HepG2 (cell line): ENCODE data around the gene JPH4. TPM values are rescaled to one million over a fixed set of nuclear protein-coding genes. Genes with fewer than 3 reads are reported as not detected.

Source experiments
- ATAC-seq: fragments of 200-7000 bp; cut with Tn5 transposase; 3 replicates; pipeline ENCODE4 v1.9.1; 2020; ENCODE audit warnings: mild to moderate bottlenecking, moderate library complexity
- BruUV-seq: library from RNA; stranded (reverse); fragments of 400-500 nt; replicated peaks from 2 replicates; lab custom pipeline; 2021; lab: Mats Ljungman, UMichigan
- CTCF ChIA-PET: fragments of 300-600 bp; formaldehyde crosslinking; extraction: SDS; loops from one replicate; lab custom pipeline; 2021; ENCODE audit warnings: low total read pairs, inconsistent platforms, low intra/inter-chr PET ratio; lab: Yijun Ruan, JAX
- POLR2A ChIA-PET: fragments of 350-600 bp; sonication (Branson Sonifier 250); formaldehyde crosslinking; loops from one replicate; lab custom pipeline; 2020; ENCODE audit warnings: antibody characterized with exemption, inconsistent platforms; lab: Yijun Ruan, JAX
- DNase-seq: peaks from one replicate; pipeline ENCODE4 v3.0.0-alpha.2; 2015; ENCODE audit warnings: low spot score
- FAIRE-seq: peaks from 3 replicates; lab custom pipeline; 2011; peaks lifted over from hg19 to GRCh38; lab: Jason Lieb, UNC
- H2AFZ ChIP-seq: one replicate; pipeline ENCODE4 v1.6.1; 2011; ENCODE audit warnings: low read length, inconsistent platforms
- H3K27ac ChIP-seq: fragments of 300-600 bp; 3 replicates; pipeline ENCODE4 v1.8.0; 2011; ENCODE audit warnings: mixed run types, mild to moderate bottlenecking, mixed read lengths, low read length, inconsistent platforms; ENCODE audit not compliant: insufficient read depth; ENCODE audit errors: extremely low read length
- H3K27me3 ChIP-seq, 2 experiments: fragments of 200-600 bp in 1 of 2; 2 replicates in 1 of 2; 3 replicates in 1 of 2; pipeline versions ENCODE4 v1.6.0 to v1.8.0; 2011; ENCODE audit warnings: low read length in 2 of 2, mild to moderate bottlenecking in 2 of 2, moderate library complexity in 2 of 2, inconsistent platforms in 1 of 2; ENCODE audit not compliant: insufficient read depth in 2 of 2, control insufficient read depth in 1 of 2
- H3K36me3 ChIP-seq, 2 experiments: fragments of 200-600 bp in 1 of 2; replicated peaks in 1 of 2; 2 replicates in 1 of 2; 3 replicates in 1 of 2; pipeline versions ENCODE4 v1.5.1 to v1.8.0; 2011; ENCODE audit warnings: low read length in 2 of 2, inconsistent platforms in 1 of 2; ENCODE audit not compliant: insufficient read depth in 2 of 2, control insufficient read depth in 1 of 2
- H3K4me1 ChIP-seq: 2 replicates; pipeline ENCODE4 v1.5.1; 2012; ENCODE audit warnings: low read length, inconsistent platforms; ENCODE audit not compliant: insufficient read depth
- H3K4me2 ChIP-seq: 2 replicates; pipeline ENCODE4 v1.6.0; 2011; ENCODE audit warnings: low read depth, low read length, inconsistent platforms
- H3K4me3 ChIP-seq, 3 experiments: fragments of 200-600 bp in 1 of 3; sonication (generic), shearing (Covaris generic) in 1 of 3; replicated peaks in 1 of 3; 2 replicates each; pipeline ENCODE4 v1.5.1; 2011 to 2016; ENCODE audit warnings: low read length in 3 of 3, inconsistent platforms in 2 of 3, low read depth in 2 of 3, mild to moderate bottlenecking in 2 of 3, control low read depth in 1 of 3, mixed read lengths in 1 of 3; ENCODE audit not compliant: insufficient read depth in 1 of 3
- H3K79me2 ChIP-seq: one replicate; pipeline ENCODE4 v1.6.1; 2011; ENCODE audit warnings: low read length, inconsistent platforms; ENCODE audit not compliant: insufficient read depth
- H3K9ac ChIP-seq: 2 replicates; pipeline ENCODE4 v1.6.0; 2011; ENCODE audit warnings: mild to moderate bottlenecking, low read depth, low read length, inconsistent platforms; ENCODE audit not compliant: insufficient read depth
- H3K9me3 ChIP-seq: 2 replicates; pipeline ENCODE4 v1.5.1; 2012; ENCODE audit warnings: mild to moderate bottlenecking, low read length
- H4K20me1 ChIP-seq: 2 replicates; pipeline ENCODE4 v1.6.0; 2011; ENCODE audit warnings: inconsistent platforms, mild to moderate bottlenecking, low read length, moderate library complexity; ENCODE audit not compliant: insufficient read depth
- BRCA1 ChIP-seq: sonication (generic); formaldehyde crosslinking; IDR thresholded peaks from 2 replicates; pipeline ENCODE4 v1.4.0; 2020; ENCODE audit warnings: missing genetic modification reagents
- CEBPG ChIP-seq: IDR thresholded peaks from 2 replicates; pipeline ENCODE4 v1.6.1; 2016
- DNMT3B ChIP-seq: conservative IDR thresholded peaks from 2 replicates; pipeline ENCODE4 v1.6.1; 2016; ENCODE audit warnings: missing biosample characterization, control low read depth
- FOXP1 ChIP-seq, 2 experiments: fragments of 450-650 bp in 1 of 2; IDR thresholded peaks; 2 replicates each; pipeline ENCODE4 v1.6.1; 2017 to 2018; ENCODE audit warnings: antibody characterized with exemption in 1 of 2
- GFI1 ChIP-seq: sonication (generic); formaldehyde crosslinking; IDR thresholded peaks from 2 replicates; pipeline ENCODE4 v1.5.0; 2020; ENCODE audit warnings: missing genetic modification reagents, mild to moderate bottlenecking, borderline replicate concordance
- HNRNPK ChIP-seq: fragments of 200-400 bp; formaldehyde crosslinking; IDR thresholded peaks from 2 replicates; pipeline ENCODE4 v1.6.1; 2018; ENCODE audit warnings: low read length, low read depth, moderate library complexity, mild to moderate bottlenecking; ENCODE audit not compliant: poor library complexity, severe bottlenecking
- IKZF1 ChIP-seq: fragments of 450-650 bp; IDR thresholded peaks from 2 replicates; pipeline ENCODE4 v1.7.1; 2016
- KAT8 ChIP-seq: IDR thresholded peaks from 2 replicates; pipeline ENCODE4 v1.6.1; 2016; ENCODE audit warnings: missing genetic modification reagents, missing compliant biosample characterization
- MBD4 ChIP-seq: IDR thresholded peaks from 2 replicates; pipeline ENCODE4 v1.6.1; 2012; ENCODE audit warnings: low read length, inconsistent platforms, borderline replicate concordance
- NAIF1 ChIP-seq: sonication (generic); formaldehyde crosslinking; IDR thresholded peaks from 2 replicates; pipeline ENCODE4 v1.5.0; 2020; ENCODE audit warnings: mild to moderate bottlenecking, missing genetic modification reagents, borderline replicate concordance
- NBN ChIP-seq: fragments of 450-650 bp; conservative IDR thresholded peaks from 2 replicates; pipeline ENCODE4 v1.6.1; 2017
- NCOA2 ChIP-seq: sonication (generic); formaldehyde crosslinking; IDR thresholded peaks from 2 replicates; pipeline ENCODE4 v1.8.0; 2022; ENCODE audit warnings: inconsistent platforms
- NPAS2 ChIP-seq: sonication (generic); formaldehyde crosslinking; IDR thresholded peaks from 2 replicates; pipeline ENCODE4 v1.8.0; 2022; ENCODE audit warnings: mild to moderate bottlenecking, missing genetic modification reagents, borderline replicate concordance
- RELA ChIP-seq: sonication (generic); formaldehyde crosslinking; IDR thresholded peaks from 2 replicates; pipeline ENCODE4 v1.4.0; 2020; ENCODE audit warnings: missing genetic modification reagents
- TCF7L2 ChIP-seq: IDR thresholded peaks from 2 replicates; pipeline ENCODE4 v1.6.1; 2011; ENCODE audit warnings: mild to moderate bottlenecking, low read depth, low read length, moderate library complexity
- THAP11 ChIP-seq: IDR thresholded peaks from 2 replicates; pipeline ENCODE4 v1.6.1; 2016; ENCODE audit warnings: missing biosample characterization, missing genetic modification reagents
- TP53 ChIP-seq: sonication (generic); formaldehyde crosslinking; conservative IDR thresholded peaks from 2 replicates; pipeline ENCODE4 v1.4.0; 2020; ENCODE audit warnings: missing genetic modification reagents
- TRIM24 ChIP-seq: sonication (generic); formaldehyde crosslinking; IDR thresholded peaks from 2 replicates; pipeline ENCODE4 v1.8.0; 2022; ENCODE audit warnings: mild to moderate bottlenecking, missing genetic modification reagents
- YEATS4 ChIP-seq: sonication (generic); formaldehyde crosslinking; IDR thresholded peaks from 2 replicates; pipeline ENCODE4 v1.4.0; 2020; ENCODE audit warnings: missing genetic modification reagents, borderline replicate concordance
- ZBTB20 ChIP-seq: sonication (generic); formaldehyde crosslinking; IDR thresholded peaks from 2 replicates; pipeline ENCODE4 v1.8.1; 2023; ENCODE audit warnings: missing genetic modification reagents, low read depth, mild to moderate bottlenecking, borderline replicate concordance
- ZBTB7B ChIP-seq: sonication (generic); formaldehyde crosslinking; IDR thresholded peaks from 2 replicates; pipeline ENCODE4 v1.4.0; 2020; ENCODE audit warnings: missing genetic modification reagents
- ZC3H13 ChIP-seq: sonication (generic); formaldehyde crosslinking; IDR thresholded peaks from 2 replicates; pipeline ENCODE4 v1.8.1; 2023; ENCODE audit warnings: mild to moderate bottlenecking, missing genetic modification reagents, moderate library complexity
- ZC3H4 ChIP-seq: sonication (generic); formaldehyde crosslinking; IDR thresholded peaks from 2 replicates; pipeline ENCODE4 v1.4.0; 2020; ENCODE audit warnings: missing genetic modification reagents, borderline replicate concordance
- ZFY ChIP-seq: sonication (generic); formaldehyde crosslinking; IDR thresholded peaks from 2 replicates; pipeline ENCODE4 v1.4.0; 2020; ENCODE audit warnings: missing genetic modification reagents
- ZNF232 ChIP-seq: sonication (generic); formaldehyde crosslinking; IDR thresholded peaks from 2 replicates; pipeline ENCODE4 v1.4.0; 2020; ENCODE audit warnings: missing genetic modification reagents, borderline replicate concordance
- ZNF451 ChIP-seq: sonication (generic); formaldehyde crosslinking; IDR thresholded peaks from 2 replicates; pipeline ENCODE4 v1.5.0; 2020; ENCODE audit warnings: mild to moderate bottlenecking, missing genetic modification reagents
- ZNF589 ChIP-seq: sonication (generic); formaldehyde crosslinking; conservative IDR thresholded peaks from 2 replicates; pipeline ENCODE4 v1.8.0; 2022; ENCODE audit warnings: mild to moderate bottlenecking, moderate library complexity, missing genetic modification reagents
- WGBS: methylation state at CpG from one replicate; pipeline ENCODE4 v1.1.6; 2017; ENCODE audit warnings: low lambda C conversion rate; 5-methylcytosine and 5-hydroxymethylcytosine counted together
- in situ Hi-C: cut with HindIII; loops from 2 replicates; pipeline ENCODE4 v1.10.0; 2017; ENCODE audit warnings: low pct_unique_long_range_greater_than_20kb; ENCODE audit not compliant: extremely low pct_ligation_motif_present
- intact Hi-C: fragments of 100-400 bp; cut with micrococcal nuclease; formaldehyde crosslinking; loops from one replicate; pipeline ENCODE4 v1.10.0; 2022; ENCODE audit not compliant: unreplicated experiment
- polyA plus RNA-seq, 8 experiments: library from polyadenylated mRNA; depleted of rRNA in 3 of 8; stranded (reverse) in 7 of 8; unstranded in 1 of 8; fragments of >200 nt; fragmentation: Illumina TruSeq in 4 of 8; extraction: Trizol in 4 of 8; gene quantifications; 2 replicates each; pipeline versions ENCODE4 v1.2.1 to v1.2.3, GENCODE V29; 2011 to 2016; ENCODE audit warnings: low read depth in 4 of 8, missing spikeins in 1 of 8, mixed read lengths in 1 of 8; ENCODE audit not compliant: insufficient read depth in 1 of 8
- total RNA-seq, 5 experiments: library from RNA; depleted of rRNA; stranded (reverse); fragments of >200 nt; fragmentation: Illumina TruSeq; extraction: Trizol; gene quantifications; 2 replicates each; pipeline ENCODE4 v1.2.3, GENCODE V29; 2016; ENCODE audit warnings: low read depth in 1 of 5

JPH4 gene
- total and polyA plus RNA-seq, 2 of the 13 experiments (the other 11 are each of a cell fraction or from before 2014, with no cell fraction given) = 0.08 to 0.22 TPM

DNA sequence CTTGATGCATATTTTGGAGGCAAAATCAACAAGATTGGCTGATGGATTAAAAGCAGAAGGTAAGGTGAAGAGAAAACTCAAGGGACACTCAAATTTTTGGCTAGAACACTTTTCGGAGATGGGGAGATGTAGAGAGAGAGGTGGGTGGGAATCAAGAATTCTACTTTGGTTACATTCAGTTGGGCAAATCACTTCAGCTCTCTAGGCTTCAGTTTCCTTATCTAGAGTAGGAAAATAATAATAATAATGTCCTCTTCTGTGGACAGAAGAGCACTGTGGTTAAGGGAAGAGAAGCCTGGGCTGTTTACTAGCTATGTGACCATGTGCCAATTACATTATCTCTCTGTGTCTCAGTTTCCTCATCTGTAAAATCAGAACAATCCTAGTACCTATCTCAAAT lies 34.2 kb upstream of the JPH4 start:
- Histone ChIP-seq H3K9ac (peak overlapping the region; percentile 16; the same call in 1 of the 2 replicates), H3K4me3 (peak overlapping the region in 1 of 3 experiments; percentile 7; a peak in 1 of 6 replicates), H3K36me3 (no peaks in the 10 kb centered on the region), H3K9me3 (no peaks in the 10 kb centered on the region), H3K27ac (peak overlapping the region; percentile 89), H3K4me2 (peak overlapping the region; percentile 86), H3K4me1 (peaks cover 95% of the 10 kb centered on the region), H3K79me2 (no peaks in the 10 kb centered on the region), H2AFZ (no peak overlapping the region), H4K20me1 (no peaks in the 10 kb centered on the region), H3K27me3 (no peaks in the 10 kb centered on the region)
- DNase-seq (no peak), ATAC-seq (no peak), FAIRE-seq (no peak)
- intact Hi-C loops (loop anchor here (1.0 to 5.0 kb wide), 3 partner anchors 19 to 479 kb away; partner anchors contain the start of genes DHRS2 and PCK2), in situ Hi-C loops (no loop called here)
- ChIA-PET POLR2A (interaction anchor here (0.7 to 14.7 kb wide), 21 partner anchors 10 to 658 kb away, joined by 3 to 1105 read pairs (median 9); partner anchors contain the start of genes AP1G2, DHRS2, PABPN1 and PCK2), CTCF (interaction anchor here (2.3 to 2.4 kb wide), 2 partner anchors 20 to 24 kb away, joined by 8 to 19 read pairs; no protein-coding TSS in a partner anchor)
- 94% methylated on average over 1 of the region's 1 CpG for WGBS
- BruUV-seq = no TSS peak
- 0 out of 2 replicates have a peak, but pooled peaks have one; percentile 20 for TF ChIP-seq ZC3H13 (CRISPR knock-in tag)
- TF ChIP-seq HNRNPK = no peak
- no peak for TF ChIP-seq TCF7L2
- 0 out of 2 replicates have a peak, but pooled peaks have one; percentile 7 for TF ChIP-seq ZNF232
- TF ChIP-seq ZBTB7B (CRISPR knock-in tag) = no peak
- no peak for TF ChIP-seq RELA (CRISPR knock-in tag)
- no peak for TF ChIP-seq NAIF1 (CRISPR knock-in tag)
- TF ChIP-seq NPAS2 = no peak
- TF ChIP-seq THAP11 = 0 out of 2 replicates have a peak, but pooled peaks have one; percentile 8
- no peak for TF ChIP-seq FOXP1 (IDR thresholded peaks at IDR 0.05)
- TF ChIP-seq FOXP1 (CRISPR knock-in tag; IDR thresholded peaks at IDR 0.05) = no peak
- TF ChIP-seq CEBPG (CRISPR knock-in tag) = no peak
- no peak for TF ChIP-seq MBD4
- TF ChIP-seq ZBTB20 (CRISPR knock-in tag) = 0 out of 2 replicates have a peak, but pooled peaks have one; percentile 12
- TF ChIP-seq IKZF1 = no peak
- no peak for TF ChIP-seq KAT8
- TF ChIP-seq DNMT3B (CRISPR knock-in tag) = no peak
- 0 out of 2 replicates have a peak, but pooled peaks have one; percentile 0 for TF ChIP-seq ZC3H4 (CRISPR knock-in tag)
- peak; percentile 31; the same call in 1 of the 2 replicates for TF ChIP-seq ZFY (CRISPR knock-in tag)
- peak; percentile 36; the same call in 1 of the 2 replicates for TF ChIP-seq YEATS4 (CRISPR knock-in tag)
- no peak for TF ChIP-seq NCOA2
- no peak; the same call in 1 of the 2 replicates for TF ChIP-seq BRCA1 (CRISPR knock-in tag)
- TF ChIP-seq ZNF451 = no peak
- no peak for TF ChIP-seq TRIM24 (CRISPR knock-in tag)
- TF ChIP-seq ZNF589 (CRISPR knock-in tag) = no peak
- TF ChIP-seq GFI1 (CRISPR knock-in tag) = no peak
- peak; percentile 69; the same call in 1 of the 2 replicates for TF ChIP-seq TP53 (CRISPR knock-in tag)
- no peak for TF ChIP-seq NBN
